ENCODE measurements around the gene RASA3.

- TF ChIP-seq CTCF (IDR thresholded peaks at IDR 0.05) (no peak), POLR2AphosphoS5 (IDR thresholded peaks at IDR 0.05) (no peak), POLR2A (IDR thresholded peaks at IDR 0.05) (no peak), EP300 (IDR thresholded peaks at IDR 0.05) (no peak)
These were observed 79.4 kb downstream of the RASA3 start for GRCh38 chr13:114053026-114053425.

Measured in sigmoid colon (tissue), 4 donors.